Ammon's horn (tissue), 1 donor: ENCODE data around the gene PLA2G4A.

Source experiments
- DNase-seq: peaks from one replicate; pipeline ENCODE4 v3.0.0-alpha.2; 2016; ENCODE audit warnings: low spot score

Gene PLA2G4A

DNA sequence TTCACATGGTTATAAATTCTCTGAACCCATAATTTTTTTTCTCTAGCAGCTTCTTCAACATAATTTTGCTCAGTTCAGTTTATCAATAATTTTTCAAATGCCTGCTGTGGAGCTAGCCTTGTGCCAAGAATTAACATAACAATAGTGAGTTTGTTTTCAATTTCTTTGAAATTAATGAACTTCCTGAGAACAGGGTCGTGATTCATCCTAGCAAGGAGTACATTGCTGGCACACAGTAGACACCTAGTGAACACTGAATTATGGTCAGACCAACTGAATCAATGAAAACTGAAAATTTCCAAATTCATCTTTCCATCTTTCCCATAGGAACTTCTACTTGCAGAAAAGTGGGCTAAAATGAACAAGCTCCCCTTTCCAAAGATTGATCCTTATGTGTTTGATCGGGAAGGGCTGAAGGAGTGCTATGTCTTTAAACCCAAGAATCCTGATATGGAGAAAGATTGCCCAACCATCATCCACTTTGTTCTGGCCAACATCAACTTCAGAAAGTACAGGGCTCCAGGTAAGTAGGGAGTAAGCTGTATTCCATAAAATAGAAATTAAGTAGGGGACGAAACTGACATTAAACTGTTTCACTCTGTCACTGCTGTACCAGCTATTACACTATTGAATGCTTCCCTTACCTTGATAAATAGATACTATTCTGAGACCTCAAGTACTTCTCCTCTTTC is 148.7 kb downstream of the PLA2G4A start:
- no peak for DNase-seq

- peak; percentile 33 for DNase-seq
Measured at GRCh38 chr1:186978596-186979556, 150.1 kb downstream of the PLA2G4A start.

- DNase-seq: no peak
Measured at GRCh38 chr1:186980400-186980799, 151.7 kb downstream of the PLA2G4A start.

GRCh38 chr1:186982116-186982515 is 153.4 kb downstream of the PLA2G4A start:
- DNase-seq: no peak

DNA sequence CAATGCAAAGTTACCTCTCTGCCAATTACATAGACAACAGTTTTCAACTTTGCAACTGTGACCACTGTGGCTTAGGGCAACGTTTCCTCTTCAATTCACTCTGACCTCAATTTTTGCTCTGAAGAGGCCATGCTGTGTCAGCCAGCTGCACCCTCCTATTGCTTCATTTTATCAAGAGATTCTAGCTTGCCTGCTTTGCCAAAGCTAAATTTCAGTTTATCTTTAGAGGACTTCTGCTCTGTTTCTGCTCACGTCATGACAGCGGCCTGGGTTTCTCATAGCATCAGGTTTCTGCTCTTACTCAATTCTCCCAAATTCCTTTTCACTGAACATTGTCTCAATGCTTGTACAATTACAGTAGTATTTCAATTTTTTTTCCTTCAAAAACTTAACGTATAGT is 154.6 kb downstream of the PLA2G4A start:
- no peak for DNase-seq

DNA sequence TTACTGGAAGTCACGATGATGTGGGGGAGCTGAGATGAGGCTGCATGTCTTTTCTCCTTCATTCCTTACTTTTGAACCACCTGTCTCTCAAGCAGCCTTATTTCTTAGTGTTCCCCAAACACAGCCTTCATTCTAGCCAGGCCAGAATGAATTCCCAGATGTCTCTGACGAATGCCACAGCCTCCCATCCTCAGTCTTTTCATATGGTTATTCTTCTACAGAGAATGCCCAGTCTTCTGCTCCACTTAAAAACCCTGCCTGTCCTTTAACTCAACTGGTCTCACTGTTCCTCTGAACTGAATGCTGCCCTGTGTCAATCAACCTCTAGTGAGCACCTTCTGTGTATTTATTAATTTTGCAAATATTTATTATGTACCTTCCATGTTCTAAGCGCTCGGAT is 156.2 kb downstream of the PLA2G4A start:
- DNase-seq: no peak

GRCh38 chr1:186985889-186986491 is 157.2 kb downstream of the PLA2G4A start:
- DNase-seq: peak; percentile 82

DNA sequence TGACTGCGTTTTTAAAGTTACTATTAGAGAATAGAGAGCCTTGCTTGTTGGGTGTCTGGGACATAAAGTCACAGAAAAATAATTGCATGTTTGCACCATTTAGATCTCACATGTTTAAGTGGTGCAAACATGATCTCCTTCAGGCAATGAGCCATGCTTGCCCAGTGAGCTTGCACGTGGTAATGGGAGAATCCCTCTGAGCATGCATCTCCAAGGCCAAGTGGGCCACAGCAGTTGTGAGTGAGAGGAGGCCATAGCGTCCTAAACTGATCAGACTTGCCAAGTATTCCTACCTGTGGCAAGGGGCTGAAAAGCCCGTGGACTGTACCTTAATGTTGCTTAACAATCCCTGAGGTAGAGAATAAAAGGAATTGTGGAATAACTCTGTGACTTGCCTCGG is 158.3 kb downstream of the PLA2G4A start:
- no peak for DNase-seq

- no peak for DNase-seq
Measured at GRCh38 chr1:186987769-186988168, 159.0 kb downstream of the PLA2G4A start.

- DNase-seq: peak; percentile 45
Measured at GRCh38 chr1:186993996-186994395, 165.2 kb downstream of the PLA2G4A start.

DNA sequence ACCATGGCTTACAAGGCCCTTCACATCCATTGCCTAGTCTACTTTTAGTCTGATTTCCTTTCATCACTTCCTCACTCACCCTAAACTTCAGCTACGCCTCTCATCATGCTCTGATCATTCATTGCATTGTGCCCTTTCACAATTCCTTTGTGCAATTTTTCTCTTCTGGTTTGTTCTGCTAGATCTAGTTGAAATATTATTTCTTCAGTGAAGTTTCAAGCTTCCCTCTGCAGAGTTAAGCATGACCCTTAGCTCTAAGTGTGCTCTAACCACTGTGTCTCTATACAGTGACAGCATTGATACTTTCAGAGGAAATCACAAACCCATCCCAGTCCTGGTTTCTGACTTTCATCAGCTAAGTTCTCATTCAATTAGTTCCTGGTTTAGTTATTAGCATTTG is 166.1 kb downstream of the PLA2G4A start:
- DNase-seq: no peak

DNA sequence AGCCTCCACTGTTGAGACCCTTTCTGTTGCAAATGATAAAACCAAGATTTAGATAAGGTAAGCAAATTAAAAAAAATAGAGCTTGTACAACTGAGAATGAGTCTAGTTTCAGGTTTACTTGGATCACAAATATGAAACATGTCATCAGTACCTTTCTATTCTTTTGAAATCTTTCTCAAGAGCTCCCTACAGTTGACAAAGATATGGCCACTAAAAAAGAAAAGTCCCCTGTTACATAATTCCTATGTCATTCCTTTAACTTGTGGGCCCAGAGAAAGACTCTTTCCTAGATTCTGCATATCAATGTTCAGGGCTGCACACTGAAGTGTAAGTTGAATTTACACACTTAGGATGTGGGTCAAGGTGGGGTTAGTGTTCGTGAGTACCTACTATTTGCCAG is 168.1 kb downstream of the PLA2G4A start:
- no peak for DNase-seq

- no peak for DNase-seq
Measured at GRCh38 chr1:186997877-186998276, 169.1 kb downstream of the PLA2G4A start.

DNA sequence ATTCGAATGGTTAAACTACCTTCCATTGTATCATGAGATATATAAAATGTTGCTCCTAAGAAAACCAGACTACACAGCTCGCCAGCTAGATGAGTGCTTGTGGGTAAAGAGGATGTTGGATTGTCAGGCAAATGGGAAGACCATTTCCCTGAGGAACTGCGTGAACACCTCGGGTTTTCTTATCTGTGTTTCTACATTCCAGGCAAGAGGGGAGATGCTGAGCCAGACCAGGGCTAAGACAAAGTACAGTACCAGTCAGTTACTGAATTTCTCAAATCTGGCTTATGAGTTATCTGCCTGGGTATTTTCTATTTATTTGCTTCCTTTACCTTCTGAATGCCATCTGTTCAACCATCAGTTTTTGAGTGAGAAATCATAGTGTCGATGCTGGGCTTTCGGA is 170.8 kb downstream of the PLA2G4A start:
- DNase-seq: no peak

DNA sequence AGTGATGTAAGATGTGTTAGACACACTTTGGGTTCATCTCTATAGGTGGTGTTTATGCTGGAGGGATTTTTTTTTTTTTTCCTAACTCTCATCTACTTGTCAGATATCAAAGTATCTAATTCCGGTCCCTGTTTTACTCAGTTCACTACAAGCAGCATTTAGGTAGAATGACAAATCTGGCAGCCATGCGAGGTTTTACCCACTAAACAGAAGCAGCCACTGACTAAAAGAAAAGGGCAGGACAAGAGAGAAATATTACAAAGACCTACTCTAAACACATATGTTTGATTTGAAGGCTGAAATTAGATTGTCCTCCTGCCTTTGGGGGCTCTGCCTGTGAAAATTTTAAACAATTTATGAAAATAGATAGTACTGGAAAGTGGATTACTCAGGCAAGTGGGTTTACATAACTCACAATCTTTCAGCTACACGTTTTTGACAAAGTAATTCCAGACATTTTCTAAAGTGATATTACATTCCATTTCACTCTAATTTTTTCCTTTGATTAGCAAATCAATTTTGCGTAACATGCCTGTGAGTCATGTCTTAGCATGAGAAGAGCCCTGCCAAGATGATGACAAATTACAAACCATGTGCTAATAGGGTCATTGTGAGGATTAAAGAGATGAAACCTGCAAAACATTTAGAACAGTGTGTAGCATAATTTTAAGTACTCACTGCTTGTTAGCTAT is 172.6 kb downstream of the PLA2G4A start:
- DNase-seq: peak; percentile 15

DNA sequence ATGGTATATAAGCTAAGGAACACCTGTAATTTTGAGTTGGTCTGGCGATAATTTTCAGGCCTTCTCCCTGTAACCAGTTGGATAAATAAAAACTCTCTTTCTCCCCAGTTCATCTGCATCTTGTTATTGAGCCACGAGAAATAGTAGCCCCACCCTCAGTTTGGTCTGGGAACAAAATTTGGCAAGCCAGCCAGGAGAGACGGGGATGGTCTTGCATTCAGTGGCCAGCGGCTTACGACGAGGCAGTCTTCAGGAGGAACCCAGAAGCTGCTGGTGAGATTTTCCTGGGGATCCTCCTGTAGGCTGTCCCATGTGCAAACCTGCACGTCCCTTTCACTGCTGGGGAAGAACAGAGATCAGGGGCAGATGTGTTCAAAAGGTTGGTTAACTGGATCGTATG is 174.6 kb downstream of the PLA2G4A start:
- DNase-seq: no peak

- no peak for DNase-seq
Measured at GRCh38 chr1:187006896-187007295, 178.1 kb downstream of the PLA2G4A start.

- DNase-seq: no peak
Measured at GRCh38 chr1:187009320-187009719, 180.6 kb downstream of the PLA2G4A start.

DNA sequence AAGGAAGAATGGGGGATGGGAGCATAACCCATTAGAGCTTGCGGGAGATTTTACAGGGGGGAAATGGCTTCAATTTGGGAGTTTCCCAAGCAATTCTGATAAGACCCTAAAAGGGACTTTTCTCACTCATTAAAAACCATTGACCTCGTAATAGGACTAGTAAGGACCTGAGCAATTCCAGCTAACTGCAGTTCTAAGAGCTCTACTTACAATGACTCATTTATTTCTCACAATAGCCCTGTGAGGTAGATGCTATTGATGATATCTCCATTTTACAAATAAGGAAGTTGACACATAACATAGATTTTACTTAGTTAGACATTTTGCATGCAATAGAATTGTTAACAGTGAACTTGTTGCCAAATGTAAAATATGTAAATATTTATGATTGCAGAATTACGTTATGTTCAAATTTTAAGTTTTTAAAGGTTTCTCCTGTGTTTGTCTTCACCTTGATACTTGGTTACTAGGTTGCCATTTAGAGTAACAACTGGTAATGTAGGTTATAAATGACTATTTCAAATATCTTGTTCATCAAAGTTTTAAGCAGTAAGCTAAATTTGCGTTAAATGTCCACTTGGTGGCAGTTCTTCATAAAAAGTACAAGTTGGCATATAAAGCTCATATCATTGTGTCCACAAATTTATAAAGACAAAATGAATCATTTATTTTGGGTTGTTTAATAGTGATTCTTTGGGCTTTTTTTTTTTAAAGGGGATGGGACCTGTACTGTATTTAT is 182.0 kb downstream of the PLA2G4A start:
- no peak for DNase-seq

- DNase-seq: no peak
Measured at GRCh38 chr1:187013582-187014200, 184.9 kb downstream of the PLA2G4A start.

DNA sequence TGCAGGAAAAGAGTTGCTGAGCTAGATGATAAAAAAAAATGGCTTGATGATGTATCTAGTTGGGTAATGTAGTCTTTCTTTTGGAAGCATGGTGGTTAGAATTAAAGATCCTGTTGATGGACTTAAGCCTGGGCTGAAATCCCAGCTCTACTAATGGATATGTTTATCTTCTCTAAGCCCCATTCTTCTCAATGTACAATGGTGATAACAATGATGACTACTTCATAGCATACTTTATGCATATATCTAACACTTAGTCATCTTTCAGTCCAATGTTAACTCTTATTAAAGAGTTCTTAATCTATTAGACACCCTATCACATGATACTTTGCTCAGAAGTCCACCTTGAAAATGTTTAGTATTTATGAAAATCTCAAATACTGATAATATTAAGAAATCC is 189.5 kb downstream of the PLA2G4A start:
- no peak for DNase-seq
